Stimulated activated naive CD8-positive, alpha-beta T cell treated with anti-CD3 and anti-CD28 coated beads, Interleukin-15, Interleukin-2, amounts not matched to agents 100 U/mL and 50 U/mL, for 24 hours (primary cell): ENCODE results near the gene TMEM62.

Experiments
- ATAC-seq: fragments of 150-1000 bp; cut with Tn5 transposase; one replicate; pipeline ENCODE4 v1.10.0; 2021
- DNase-seq: peaks from one replicate; pipeline ENCODE4 v3.0.0; 2021

The TMEM62 gene

GRCh38 chr15:43133430-43134156 lies at the start of gene TMEM62:
Gene TMEM62 (plus strand): TSS chr15:43133586. CDS start chr15:43133803, 217 bp downstream.
- peak; percentile 77 for ATAC-seq
- DNase-seq: peak; percentile 77

GRCh38 chr15:43085921-43086320 lies 47.5 kb upstream of the TMEM62 start:
- DNase-seq (no peak), ATAC-seq (no peak)

GRCh38 chr15:43086551-43086950 lies 46.8 kb upstream of the TMEM62 start:
- DNase-seq (no peak), ATAC-seq (no peak)

GRCh38 chr15:43091859-43092258 lies 41.5 kb upstream of the TMEM62 start:
- no peak for ATAC-seq

GRCh38 chr15:43093026-43093425 lies 40.4 kb upstream of the TMEM62 start:
- DNase-seq: no peak

More at GRCh38 chr15:43091859-43092258, 41.5 kb upstream of the TMEM62 start:
- DNase-seq: no peak

GRCh38 chr15:43094416-43095030 lies 38.9 kb upstream of the TMEM62 start:
- ATAC-seq (no peak), DNase-seq (no peak)

More at GRCh38 chr15:43093026-43093425, 40.4 kb upstream of the TMEM62 start:
- no peak for ATAC-seq

GRCh38 chr15:43095243-43095642 lies 38.1 kb upstream of the TMEM62 start:
- ATAC-seq (no peak), DNase-seq (no peak)

GRCh38 chr15:43095708-43096347 lies 37.6 kb upstream of the TMEM62 start:
- DNase-seq: no peak
- peak; percentile 69 for ATAC-seq

GRCh38 chr15:43096411-43096810 lies 37.0 kb upstream of the TMEM62 start:
- DNase-seq (no peak), ATAC-seq (no peak)

GRCh38 chr15:43099105-43099845 lies 34.1 kb upstream of the TMEM62 start:
- DNase-seq (no peak), ATAC-seq (no peak)

GRCh38 chr15:43100971-43101370 lies 32.4 kb upstream of the TMEM62 start:
- no peak for DNase-seq
- ATAC-seq: no peak

- ATAC-seq (no peak), DNase-seq (no peak)
Measured at GRCh38 chr15:43102187-43102586, 31.2 kb upstream of the TMEM62 start.

GRCh38 chr15:43103907-43104306 lies 29.5 kb upstream of the TMEM62 start:
- ATAC-seq: no peak

GRCh38 chr15:43104426-43104825 lies 29.0 kb upstream of the TMEM62 start:
- DNase-seq (no peak), ATAC-seq (no peak)

More at GRCh38 chr15:43103907-43104306, 29.5 kb upstream of the TMEM62 start:
- no peak for DNase-seq

GRCh38 chr15:43105077-43105736 lies 28.2 kb upstream of the TMEM62 start:
- DNase-seq (peak; percentile 28), ATAC-seq (peak; percentile 30)

GRCh38 chr15:43105778-43106485 lies 27.5 kb upstream of the TMEM62 start, which contains the start of gene UBR1:
Gene UBR1 (minus strand): TSS chr15:43106038. CDS start chr15:43106022, 16 bp downstream.
- ATAC-seq (peak; percentile 95), DNase-seq (peak; percentile 90)

- no peak for DNase-seq
- ATAC-seq: no peak
Measured at GRCh38 chr15:43106486-43106829, 26.9 kb upstream of the TMEM62 start.

GRCh38 chr15:43107751-43108150 lies 25.6 kb upstream of the TMEM62 start:
- no peak for ATAC-seq
- no peak for DNase-seq

- DNase-seq (no peak), ATAC-seq (no peak)
Measured at GRCh38 chr15:43111354-43111753, 22.0 kb upstream of the TMEM62 start.

GRCh38 chr15:43118286-43118685 lies 15.1 kb upstream of the TMEM62 start:
- ATAC-seq: no peak
- no peak for DNase-seq

GRCh38 chr15:43118829-43119228 lies 14.6 kb upstream of the TMEM62 start:
- no peak for ATAC-seq
- no peak for DNase-seq
